GM21825 (cell line): ENCODE results near the gene TOR1B.
A peak's percentile ranks its signal among the peaks of the same experiment; 100 is the strongest.

Experiments
- ATAC-seq: cut with Tn5 transposase; IDR thresholded peaks from one replicate; pipeline ENCODE4 v1.9.1; 2021; ENCODE audit warnings: mild to moderate bottlenecking, moderate library complexity; ENCODE audit not compliant: unreplicated experiment

Gene TOR1B

GRCh38 chr9:129813661-129814060, 10.7 kb downstream of the TOR1B start:
- ATAC-seq = no peak

- no peak for ATAC-seq
These were observed 11.6 kb downstream of the TOR1B start for GRCh38 chr9:129814432-129815223.

GRCh38 chr9:129815278-129815677, 12.3 kb downstream of the TOR1B start:
- no peak for ATAC-seq

GRCh38 chr9:129816501-129817435, 13.8 kb downstream of the TOR1B start:
- ATAC-seq = no peak

DNA sequence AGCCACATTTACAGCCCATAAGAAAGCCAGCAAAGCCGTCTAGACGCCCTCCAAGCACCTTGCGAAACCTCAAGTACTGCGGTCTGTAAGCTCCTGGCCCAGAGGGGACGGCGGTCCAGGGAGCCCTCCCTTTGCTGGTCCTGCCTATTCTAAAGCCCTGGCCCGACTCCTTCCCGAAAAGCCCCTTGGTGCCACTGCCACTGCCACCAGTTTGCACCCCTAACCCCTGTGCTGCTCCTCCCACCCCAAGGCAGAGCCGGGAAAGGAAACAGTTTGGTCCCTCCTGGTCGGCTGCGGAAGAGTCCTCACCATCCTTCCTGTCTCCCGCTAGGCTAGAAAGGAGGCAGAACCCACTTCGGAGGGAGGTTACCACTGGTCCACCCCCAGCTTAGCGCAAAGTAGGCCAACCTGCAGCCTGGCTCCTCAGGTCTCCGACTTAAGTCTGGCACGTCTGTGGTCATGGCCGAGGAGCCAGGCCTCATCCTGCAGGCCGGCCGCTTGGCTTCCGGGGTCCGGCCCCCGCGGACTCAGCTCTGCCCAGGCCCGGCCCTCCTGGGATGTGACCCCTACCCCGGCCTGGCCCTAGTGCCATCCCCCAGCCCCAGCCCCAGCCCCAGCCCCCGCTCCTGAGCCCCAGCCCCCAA, 20.0 kb downstream of the TOR1B start:
- ATAC-seq = no peak

DNA sequence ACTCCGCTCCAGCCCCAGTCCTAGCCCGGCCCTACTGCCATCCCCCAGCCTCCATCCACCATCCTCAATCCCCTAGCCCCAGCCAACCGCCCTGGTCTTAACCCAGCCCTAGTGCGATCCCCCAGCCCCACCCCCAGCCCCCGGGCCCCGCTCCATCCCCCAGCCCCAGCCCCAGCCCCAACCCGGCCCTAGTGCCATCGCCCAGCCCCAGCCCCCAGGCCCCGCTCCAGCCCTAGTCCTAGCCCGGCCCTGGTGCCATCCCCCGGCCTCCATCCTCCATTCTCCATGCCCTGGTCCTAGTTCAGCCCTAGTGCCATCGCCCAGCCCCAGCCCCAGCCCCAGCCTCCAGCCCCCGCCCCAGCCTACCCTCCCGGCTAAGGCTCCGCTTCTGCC, 20.6 kb downstream of the TOR1B start:
- ATAC-seq = no peak

DNA sequence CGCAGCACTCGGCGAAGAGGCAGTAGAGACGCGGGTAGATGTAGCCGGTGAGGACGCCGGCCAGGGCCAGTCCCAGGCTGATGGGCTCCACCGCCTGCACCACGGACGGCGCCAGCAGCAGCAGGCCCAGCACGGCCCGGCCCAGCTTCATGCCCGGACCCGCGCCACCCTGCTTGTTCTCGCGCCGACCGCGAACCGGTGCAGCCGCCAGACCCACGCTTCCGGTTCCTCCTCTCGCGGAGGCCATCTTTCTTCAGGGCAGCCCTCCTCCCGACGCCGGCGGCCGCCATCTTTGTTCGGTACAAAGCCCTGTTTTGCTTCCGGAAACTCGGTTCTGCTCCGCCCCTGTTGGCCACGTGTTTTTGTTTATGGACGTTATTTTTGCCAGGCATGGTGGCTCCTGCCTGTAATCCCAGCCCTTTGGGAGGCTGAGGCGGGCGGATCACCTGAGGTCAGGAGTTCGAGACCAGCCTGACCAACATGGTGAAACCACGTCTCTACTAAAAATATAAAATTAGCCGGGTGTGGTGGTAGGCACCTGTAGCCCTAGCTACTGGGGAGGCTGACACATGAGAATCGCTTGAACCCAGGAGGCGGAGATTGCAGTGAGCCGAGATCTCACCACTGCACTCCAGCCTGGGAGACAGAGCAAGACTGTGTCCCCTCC, 21.1 kb downstream of the TOR1B start, which contains the start of gene TOR1A:
TOR1A (minus strand) TSS at position 202 of the 667 bp plus-strand sequence; CDS start at position 151, 51 bp downstream.
- ATAC-seq = peak; percentile 89

GRCh38 chr9:129826344-129826743, 23.4 kb downstream of the TOR1B start:
- no peak for ATAC-seq

DNA sequence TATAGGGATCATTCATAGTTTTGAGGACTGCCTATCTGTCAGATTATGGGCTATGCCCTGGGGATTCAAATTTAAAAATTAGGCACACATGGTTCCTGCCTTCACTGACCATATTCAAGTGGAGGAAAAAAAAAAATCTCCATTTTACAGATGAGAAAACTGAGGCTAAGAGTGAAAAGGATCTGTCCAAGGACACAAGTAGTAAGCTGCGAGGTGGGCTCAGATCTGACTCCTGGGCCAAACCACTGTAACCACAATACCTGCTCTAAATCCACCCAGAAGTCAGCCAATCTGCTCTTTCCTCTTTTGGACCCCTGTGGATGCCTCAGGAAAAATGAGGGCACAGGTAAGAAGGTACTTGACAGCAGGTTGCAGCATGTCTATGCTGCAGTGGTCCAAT, 23.8 kb downstream of the TOR1B start:
- no peak for ATAC-seq

- ATAC-seq = no peak
These were observed 25.1 kb downstream of the TOR1B start for GRCh38 chr9:129828051-129828450.

GRCh38 chr9:129828969-129829368, 26.0 kb downstream of the TOR1B start:
- no peak for ATAC-seq

DNA sequence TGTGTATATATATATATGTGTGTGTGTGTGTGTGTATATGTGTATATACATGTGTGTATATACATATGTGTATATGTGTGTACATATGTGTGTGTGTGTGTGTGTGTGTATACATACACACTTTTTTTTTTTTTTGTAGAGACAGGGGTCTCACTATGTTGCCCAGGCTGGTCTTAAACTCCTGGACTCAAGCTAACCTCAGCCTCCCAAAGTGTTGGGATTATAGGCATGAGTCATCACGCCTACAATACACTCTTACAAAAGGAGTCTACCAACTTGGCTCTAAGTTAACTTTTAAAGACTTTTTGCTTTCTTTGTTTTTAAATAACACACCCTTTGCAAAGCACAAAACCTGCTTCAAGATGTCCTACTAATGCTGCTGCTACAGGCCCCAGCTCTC, 30.0 kb downstream of the TOR1B start:
- no peak for ATAC-seq

GRCh38 chr9:129834489-129835127, 31.6 kb downstream of the TOR1B start:
- ATAC-seq = peak; percentile 21

GRCh38 chr9:129835128-129835859, 32.3 kb downstream of the TOR1B start, which contains the start of the genes C9orf78 and USP20:
TSS of gene C9orf78 (minus strand) at chr9:129835275. CDS start at chr9:129835221, 54 bp downstream.
TSS of gene USP20 (plus strand) at chr9:129835458. CDS start at chr9:129852556, 17,098 bp downstream.
- ATAC-seq = peak; percentile 90

GRCh38 chr9:129835860-129836223, 32.9 kb downstream of the TOR1B start:
- ATAC-seq = no peak

GRCh38 chr9:129836311-129837007, 33.5 kb downstream of the TOR1B start:
- ATAC-seq = no peak

GRCh38 chr9:129838707-129839259, 35.8 kb downstream of the TOR1B start:
- no peak for ATAC-seq

- ATAC-seq = no peak
These were observed 36.5 kb downstream of the TOR1B start for GRCh38 chr9:129839324-129840023.
